GM12878 (cell line): Measurements from ENCODE around the gene GM2A. TPM values are rescaled to one million over a fixed set of nuclear protein-coding genes. Genes with fewer than 3 reads are reported as not detected.

Experiments
- ATAC-seq: fragments of 200-7000 bp; cut with Tn5 transposase; 3 replicates; pipeline ENCODE4 v1.9.1; 2020; ENCODE audit warnings: mild to moderate bottlenecking, moderate library complexity
- BruUV-seq: library from RNA; stranded (reverse); fragments of 400-500 nt; replicated peaks from 2 replicates; lab custom pipeline; 2021; lab: Mats Ljungman, UMichigan
- CTCF ChIA-PET: fragments of 300-600 bp; sonication (Branson Sonifier 250); formaldehyde crosslinking; extraction: SDS; loops from one replicate; lab custom pipeline; 2021; ENCODE audit warnings: inconsistent platforms; lab: Yijun Ruan, JAX
- POLR2A ChIA-PET: fragments of 350-600 bp; formaldehyde crosslinking; extraction: SDS; loops from one replicate; lab custom pipeline; 2021; ENCODE audit warnings: inconsistent platforms; lab: Charles Lee
- RAD21 ChIA-PET: fragments of 300-600 bp; sonication (Branson Sonifier 250); formaldehyde crosslinking; loops from one replicate; lab custom pipeline; 2023; ENCODE audit warnings: antibody characterized with exemption; ENCODE audit not compliant: unreplicated experiment; lab: Charles Lee
- SMC1A ChIA-PET: fragments of 300-600 bp; sonication (Branson Sonifier 250); formaldehyde crosslinking; loops from one replicate; lab custom pipeline; 2023; ENCODE audit not compliant: unreplicated experiment, uncharacterized antibody; lab: Charles Lee
- DNase-seq: peaks from one replicate; pipeline ENCODE4 v3.0.0-alpha.2; 2011; ENCODE audit warnings: low read depth, low spot score
- FAIRE-seq: peaks from 3 replicates; lab custom pipeline; 2011; peaks lifted over from hg19 to GRCh38; lab: Jason Lieb, UNC
- H2AFZ ChIP-seq: 2 replicates; pipeline ENCODE4 v1.6.0; 2011; ENCODE audit warnings: low read depth, low read length, control low read depth; ENCODE audit not compliant: control insufficient read depth
- H3K27ac ChIP-seq: 2 replicates; pipeline ENCODE4 v1.5.1; 2011; ENCODE audit warnings: control low read depth; ENCODE audit not compliant: control insufficient read depth, insufficient read depth
- H3K27me3 ChIP-seq, 2 experiments: replicated peaks in 1 of 2; 2 replicates each; pipeline versions ENCODE4 v1.6.0 to v1.6.1; 2011; ENCODE audit warnings: low read length in 1 of 2; ENCODE audit not compliant: control insufficient read depth in 2 of 2, insufficient read depth in 2 of 2
- H3K36me3 ChIP-seq, 2 experiments: 2 replicates each; pipeline ENCODE4 v1.5.1; 2011; ENCODE audit warnings: low read length in 1 of 2; ENCODE audit not compliant: control insufficient read depth in 2 of 2, insufficient read depth in 2 of 2
- H3K4me1 ChIP-seq: 2 replicates; pipeline ENCODE4 v1.6.1; 2011; ENCODE audit warnings: mild to moderate bottlenecking, low read length, moderate library complexity, mixed read lengths; ENCODE audit not compliant: control insufficient read depth, insufficient read depth
- H3K4me2 ChIP-seq: 2 replicates; pipeline ENCODE4 v1.6.0; 2011; ENCODE audit warnings: control low read depth; ENCODE audit not compliant: control insufficient read depth, insufficient read depth
- H3K4me3 ChIP-seq: fragments of 200-600 bp; sonication (generic); 2 replicates; pipeline ENCODE4 v1.5.1; 2016
- H3K79me2 ChIP-seq: 2 replicates; pipeline ENCODE4 v1.6.0; 2011; ENCODE audit warnings: low read length; ENCODE audit not compliant: control insufficient read depth, insufficient read depth
- H3K9ac ChIP-seq: 2 replicates; pipeline ENCODE4 v1.8.0; 2011; ENCODE audit warnings: low read length, control low read depth, mixed read lengths; ENCODE audit not compliant: control insufficient read depth, insufficient read depth
- H3K9me3 ChIP-seq: replicated peaks from 3 replicates; pipeline ENCODE4 v1.5.1; 2011; ENCODE audit warnings: mild to moderate bottlenecking, low read length; ENCODE audit not compliant: control insufficient read depth, insufficient read depth
- H4K20me1 ChIP-seq: 2 replicates; pipeline ENCODE4 v1.6.0; 2011; ENCODE audit not compliant: control insufficient read depth, insufficient read depth
- BCL11A ChIP-seq: IDR thresholded peaks from 2 replicates; pipeline ENCODE4 v1.6.1; 2011; ENCODE audit warnings: low read depth, low read length
- CHD1 ChIP-seq: IDR thresholded peaks from 2 replicates; pipeline ENCODE4 v1.6.1; 2012; ENCODE audit warnings: low read depth, low read length, improper control_type of control experiment
- FOXK2 ChIP-seq: fragments of 450-650 bp; IDR thresholded peaks from 2 replicates; pipeline ENCODE4 v1.6.1; 2017; ENCODE audit warnings: mild to moderate bottlenecking, moderate library complexity
- NFXL1 ChIP-seq: fragments of 450-650 bp; IDR thresholded peaks from 2 replicates; pipeline ENCODE4 v1.6.1; 2017; ENCODE audit warnings: antibody characterized with exemption, mild to moderate bottlenecking, borderline replicate concordance
- NKRF ChIP-seq: fragments of 450-650 bp; conservative IDR thresholded peaks from 2 replicates; pipeline ENCODE4 v1.6.1; 2017; ENCODE audit warnings: mild to moderate bottlenecking, moderate library complexity
- NR2C2 ChIP-seq: IDR thresholded peaks from 2 replicates; pipeline ENCODE4 v1.6.1; 2011; ENCODE audit warnings: borderline replicate concordance, low read depth; ENCODE audit not compliant: control insufficient read depth, insufficient read length
- PAX5 ChIP-seq: IDR thresholded peaks from 2 replicates; pipeline ENCODE4 v1.6.1; 2011; ENCODE audit warnings: low read depth, low read length, borderline replicate concordance
- RELA ChIP-seq: fragments of 450-650 bp; IDR thresholded peaks from 2 replicates; pipeline ENCODE4 v1.8.0; 2014; ENCODE audit warnings: borderline replicate concordance; ENCODE audit not compliant: partially characterized antibody
- SPI1 ChIP-seq: IDR thresholded peaks from 2 replicates; pipeline ENCODE4 v1.6.1; 2011; ENCODE audit warnings: low read depth, mild to moderate bottlenecking, low read length, moderate library complexity, borderline replicate concordance; ENCODE audit not compliant: insufficient read depth
- ZBED1 ChIP-seq: IDR thresholded peaks from 2 replicates; pipeline ENCODE4 v1.6.1; 2016; ENCODE audit warnings: borderline replicate concordance
- ZBTB33 ChIP-seq: fragments of 450-650 bp; IDR thresholded peaks from 2 replicates; pipeline ENCODE4 v1.6.1; 2017; ENCODE audit warnings: mild to moderate bottlenecking
- WGBS: methylation state at CpG from one replicate; pipeline ENCODE4 v1.1.6; 2016; ENCODE audit warnings: low lambda C conversion rate; ENCODE audit not compliant: insufficient replicate concordance, insufficient coverage; ENCODE audit errors: missing lambda C conversion rate; 5-methylcytosine and 5-hydroxymethylcytosine counted together
- in situ Hi-C: fragments of 300-500 bp; cut with MboI; formaldehyde crosslinking; loops from 9 replicates; pipeline ENCODE4 v1.14.3; 2018; ENCODE audit warnings: mixed read lengths
- intact Hi-C: fragments of 100-400 bp; cut with micrococcal nuclease; formaldehyde crosslinking; loops from one replicate; pipeline ENCODE4 v1.14.2; 2022; ENCODE audit not compliant: unreplicated experiment
- polyA plus RNA-seq, 11 experiments: library from polyadenylated mRNA; depleted of rRNA in 4 of 11; unstranded in 6 of 11; stranded (reverse) in 5 of 11; fragments of >200 nt; fragmentation: Nextera tagmentation in 4 of 11; fragmentation: Illumina TruSeq in 1 of 11; extraction: Ambion mirVana in 4 of 11; extraction: Trizol in 1 of 11; gene quantifications; 1 replicate in 1 of 11; 2 replicates in 10 of 11; pipeline versions ENCODE4 v1.2.1 to v1.2.3, GENCODE V29; 2011 to 2016; ENCODE audit warnings: inconsistent platforms in 2 of 11, missing spikeins in 2 of 11, low read depth in 1 of 11
- total RNA-seq, 4 experiments: library from RNA; depleted of rRNA in 3 of 4; stranded (reverse); fragments of >200 nt in 3 of 4; fragmentation: Illumina TruSeq in 1 of 4; extraction: Trizol in 1 of 4; gene quantifications; 2 replicates each; pipeline versions ENCODE4 v1.2.1 to v1.2.3, GENCODE V29; 2013 to 2021

Gene GM2A
- total and polyA plus RNA-seq, 10 of the 15 experiments (the other 5 are each of a cell fraction or from before 2014, with no cell fraction given) = 33.6 to 106 (median 68.2) TPM

- H3K9ac ChIP-seq = no peak overlapping the region
- peak overlapping the region; percentile 20; the same call in 1 of the 2 replicates for H3K27ac ChIP-seq
- BruUV-seq = no TSS peak
- ATAC-seq (no peak), FAIRE-seq (no peak), DNase-seq (no peak)
- SMC1A ChIA-PET = interaction anchor here (2.1 to 10.0 kb wide), 3 partner anchors 12 to 34 kb away, joined by 17 to 227 read pairs (median 86); partner anchors contain the start of gene CCDC69
- CTCF ChIA-PET = interaction anchor here (1.4 to 6.2 kb wide), 3 partner anchors 12 to 87 kb away, joined by 6 to 62 read pairs (median 24); no protein-coding TSS in a partner anchor
- H3K4me1 ChIP-seq = peaks cover 11% of the 10 kb centered on the region; the same call in 1 of the 2 replicates
- TF ChIP-seq NR2C2 (no peak), SPI1 (no peak), PAX5 (no peak), NKRF (no peak), ZBTB33 (no peak), NFXL1 (no peak), RELA (no peak), CHD1 (no peak), BCL11A (no peak), ZBED1 (no peak), FOXK2 (no peak)
- WGBS = 96% methylated on average over 4 of the region's 4 CpGs
- H2AFZ ChIP-seq = peak overlapping the region; percentile 52
- intact Hi-C loops = loop anchor here (1.0 to 10.0 kb wide), 5 partner anchors 13 to 521 kb away; partner anchors contain the start of genes ANXA6 and G3BP1
- no peaks in the 10 kb centered on the region for H3K36me3 ChIP-seq
- POLR2A ChIA-PET = interaction anchor here (1.0 to 8.5 kb wide), 11 partner anchors 10 to 110 kb away, joined by 3 to 216 read pairs (median 8); partner anchors contain the start of gene CCDC69
- peaks cover 36% of the 10 kb centered on the region for H3K79me2 ChIP-seq
- H3K27me3 ChIP-seq = no peaks in the 10 kb centered on the region
- H3K9me3 ChIP-seq = no peaks in the 10 kb centered on the region
- in situ Hi-C loops = no loop called here
- H3K4me2 ChIP-seq = peak overlapping the region; percentile 72
- no peaks in the 10 kb centered on the region for H4K20me1 ChIP-seq
- peak overlapping the region; percentile 51; the same call in 1 of the 2 replicates for H3K4me3 ChIP-seq
- RAD21 ChIA-PET = interaction anchor here (0.6 to 9.4 kb wide), 12 partner anchors 12 to 196 kb away, joined by 3 to 156 read pairs (median 16); partner anchors contain the start of genes CCDC69 and SLC36A1
Observed at GRCh38 chr5:151251621-151252020, 1.4 kb upstream of the GM2A start.
